ENCODE measurements around the gene NYAP2.

NYAP2 gene

GRCh38 chr2:225484751-225485150 lies 85.2 kb downstream of the NYAP2 start:
- DNase-seq (ENCODE audit: low read depth in 2 of 2), result no peak

GRCh38 chr2:225486236-225486635 lies 86.7 kb downstream of the NYAP2 start:
- DNase-seq (ENCODE audit: low read depth in 2 of 2), result no peak

- no peak for DNase-seq (ENCODE audit: low read depth in 2 of 2)
Observed at GRCh38 chr2:225487878-225488416, 88.4 kb downstream of the NYAP2 start.

- no peak for DNase-seq (ENCODE audit: low read depth in 2 of 2)
Observed at GRCh38 chr2:225488743-225489142, 89.2 kb downstream of the NYAP2 start.

- no peak for DNase-seq (ENCODE audit: low read depth in 2 of 2)
Observed at GRCh38 chr2:225493420-225494099, 94.0 kb downstream of the NYAP2 start.

GRCh38 chr2:225494100-225494459 lies 94.6 kb downstream of the NYAP2 start:
- DNase-seq (ENCODE audit: low read depth in 2 of 2), result no peak

- DNase-seq (ENCODE audit: low read depth in 2 of 2), result no peak
Observed at GRCh38 chr2:225495706-225496105, 96.2 kb downstream of the NYAP2 start.

- DNase-seq (ENCODE audit: low read depth in 2 of 2), result no peak
Observed at GRCh38 chr2:225496568-225496967, 97.1 kb downstream of the NYAP2 start.

- DNase-seq (ENCODE audit: low read depth in 2 of 2), result no peak
Observed at GRCh38 chr2:225497166-225497565, 97.7 kb downstream of the NYAP2 start.

- no peak for DNase-seq (ENCODE audit: low read depth in 2 of 2)
Observed at GRCh38 chr2:225501022-225501421, 101.5 kb downstream of the NYAP2 start.

GRCh38 chr2:225502971-225503370 lies 103.5 kb downstream of the NYAP2 start:
- no peak for DNase-seq (ENCODE audit: low read depth in 2 of 2)

GRCh38 chr2:225510796-225511195 lies 111.3 kb downstream of the NYAP2 start:
- no peak for DNase-seq (ENCODE audit: low read depth in 2 of 2)

- no peak for DNase-seq (ENCODE audit: low read depth in 2 of 2)
Observed at GRCh38 chr2:225512469-225512868, 113.0 kb downstream of the NYAP2 start.

GRCh38 chr2:225512876-225513540 lies 113.5 kb downstream of the NYAP2 start:
- DNase-seq (ENCODE audit: low read depth in 2 of 2), result no peak

GRCh38 chr2:225515033-225515432 lies 115.5 kb downstream of the NYAP2 start:
- no peak for DNase-seq (ENCODE audit: low read depth in 2 of 2)

GRCh38 chr2:225526760-225527390 lies 127.4 kb downstream of the NYAP2 start:
- no peak for DNase-seq (ENCODE audit: low read depth in 2 of 2)

GRCh38 chr2:225531559-225531958 lies 132.0 kb downstream of the NYAP2 start:
- DNase-seq (ENCODE audit: low read depth in 2 of 2), result no peak

- no peak for DNase-seq (ENCODE audit: low read depth in 2 of 2)
Observed at GRCh38 chr2:225532096-225532495, 132.6 kb downstream of the NYAP2 start.

- no peak for DNase-seq (ENCODE audit: low read depth in 2 of 2)
Observed at GRCh38 chr2:225534037-225534436, 134.5 kb downstream of the NYAP2 start.

- no peak for DNase-seq (ENCODE audit: low read depth in 2 of 2)
Observed at GRCh38 chr2:225534697-225535096, 135.2 kb downstream of the NYAP2 start.

- DNase-seq (ENCODE audit: low read depth in 2 of 2), result no peak
Observed at GRCh38 chr2:225536036-225536435, 136.5 kb downstream of the NYAP2 start.

GRCh38 chr2:225543626-225544025 lies 144.1 kb downstream of the NYAP2 start:
- DNase-seq (ENCODE audit: low read depth in 2 of 2), result no peak

GRCh38 chr2:225556461-225556860 lies 157.0 kb downstream of the NYAP2 start:
- DNase-seq (ENCODE audit: low read depth in 2 of 2), result no peak
